ENCODE data around the gene HMCES. TPM values are rescaled to one million over a fixed set of nuclear protein-coding genes. Genes with fewer than 3 reads are reported as not detected.
A peak's percentile ranks its signal among the peaks of the same experiment; 100 is the strongest.

Gene HMCES
- total and polyA plus RNA-seq, 11 donors = 30.0 to 46.6 (median 37.7) TPM

GRCh38 chr3:129315998-129316247 lies 37.3 kb downstream of the HMCES start:
- Histone ChIP-seq H3K27me3 (no peaks in the 10 kb centered on the region), H3K4me3 (peak overlapping the region; percentile 45 to 98 (median 90)), H3K36me3 (peaks cover 0 to 18% (median 1%) of the 10 kb centered on the region in 9 donors), H3K4me1 (peaks cover 0 to 27% (median 21%) of the 10 kb centered on the region in 12 donors), H3K9me3 (no peaks in the 10 kb centered on the region), H3K27ac (peak overlapping the region; percentile 75 to 97 (median 92))
- TF ChIP-seq CTCF (IDR thresholded peaks at IDR 0.05) (no peak), POLR2A (IDR thresholded peaks at IDR 0.05) (peak in 1 of 2 donors; percentile 94)
- intact Hi-C loops (cut with DNase I) = loop anchor here in 4 of 10 donors (2.0 to 5.0 kb wide), 2 partner anchors 37 to 39 kb away; partner anchors contain the start of gene HMCES (in 4 of the 4)
- DNase-seq (no peak), ATAC-seq (peak in 2 of 4 donors; percentile 10 to 12)
- WGBS, 4 donors = 1 to 10% (median 1%) methylated on average over 2 to 34 of the region's 34 CpGs; no CpG with 5 or more reads in 1 of the 4 donors

- Histone ChIP-seq H3K27me3 (no peaks in the 10 kb centered on the region), H3K27ac (peak overlapping the region; percentile 75 to 97 (median 92)), H3K4me1 (peaks cover 0 to 27% (median 21%) of the 10 kb centered on the region in 12 donors), H3K4me3 (peak overlapping the region; percentile 45 to 98 (median 90)), H3K9me3 (no peaks in the 10 kb centered on the region), H3K36me3 (peaks cover 0 to 23% (median 4%) of the 10 kb centered on the region in 9 donors)
- 1% methylated on average over 17 to 65 of the region's 65 CpGs for WGBS, 4 donors
- intact Hi-C loops (cut with DNase I) = loop anchor here in 2 of 10 donors (2.0 to 5.0 kb wide), 2 partner anchors 38 to 39 kb away; partner anchors contain the start of gene HMCES (in 2 of the 2)
- DNase-seq = peak; percentile 84 to 92 (median 89)
- ATAC-seq = peak; percentile 21 to 62 (median 52)
- TF ChIP-seq POLR2A (IDR thresholded peaks at IDR 0.05) (peak in 1 of 2 donors; percentile 99), CTCF (IDR thresholded peaks at IDR 0.05) (peak; percentile 20 to 85 (median 58))
Observed at GRCh38 chr3:129316248-129317013, 37.8 kb downstream of the HMCES start.

GRCh38 chr3:129317014-129317771 lies 38.5 kb downstream of the HMCES start:
- Histone ChIP-seq H3K27ac (peak overlapping the region; percentile 75 to 97 (median 92)), H3K4me3 (peak overlapping the region; percentile 45 to 98 (median 90)), H3K9me3 (no peaks in the 10 kb centered on the region), H3K36me3 (peaks cover 0 to 30% (median 4%) of the 10 kb centered on the region in 9 donors), H3K27me3 (no peaks in the 10 kb centered on the region), H3K4me1 (peaks cover 0 to 27% (median 21%) of the 10 kb centered on the region in 12 donors)
- intact Hi-C loops (cut with DNase I) = loop anchor here in 2 of 10 donors (2.0 to 5.0 kb wide), 2 partner anchors 38 to 40 kb away; partner anchors contain the start of gene HMCES (in 2 of the 2)
- no peak for ATAC-seq
- peak in 1 of 5 donors; percentile 65 for DNase-seq
- 35 to 44% (median 43%) methylated on average over 14 to 15 of the region's 15 CpGs for WGBS, 4 donors
- TF ChIP-seq POLR2A (IDR thresholded peaks at IDR 0.05) = no peak
- TF ChIP-seq CTCF (IDR thresholded peaks at IDR 0.05) = no peak
